WI38 (cell line): Measurements from ENCODE around the gene PPP2R3B.

Experiments used
- H3K4me3 ChIP-seq: 2 replicates; pipeline ENCODE4 v1.5.1; 2011; ENCODE audit warnings: low read depth, mild to moderate bottlenecking, control low read depth, low read length
- CTCF ChIP-seq: IDR thresholded peaks from 2 replicates; pipeline ENCODE4 v1.5.1; 2012; ENCODE audit warnings: low read depth, mild to moderate bottlenecking, control low read depth, low read length

PPP2R3B gene

DNA sequence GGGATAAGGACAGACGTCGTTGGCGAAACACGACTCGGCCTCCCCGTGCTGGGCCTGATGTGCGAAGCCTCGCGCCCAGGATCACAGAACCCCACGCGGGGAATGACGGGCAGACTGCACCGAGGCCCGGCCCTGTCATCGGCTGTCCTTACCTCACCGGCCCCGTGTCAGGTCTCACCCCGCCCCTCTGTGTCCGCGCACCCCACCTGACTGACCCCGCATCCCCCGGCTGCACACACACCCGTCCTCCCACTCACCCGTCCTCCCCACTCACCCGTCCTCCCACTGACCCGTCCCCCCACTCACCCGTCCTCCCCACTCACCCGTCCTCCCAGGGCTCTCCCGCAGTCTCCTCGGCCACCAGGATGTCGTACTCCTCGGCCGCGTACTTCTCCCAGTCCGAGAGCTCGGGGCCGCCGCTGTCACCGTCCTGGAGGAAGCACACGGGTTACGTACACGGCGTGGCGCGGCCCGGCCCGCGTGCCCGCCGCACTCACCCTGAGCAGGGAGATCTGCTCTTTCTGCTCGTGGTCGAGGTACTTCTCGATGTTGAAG, 48.3 kb downstream of the PPP2R3B start:
- H3K4me3 ChIP-seq = no peak overlapping the region
- TF ChIP-seq CTCF = no peak

GRCh38 chrX:337331-337831, 49.3 kb downstream of the PPP2R3B start:
- H3K4me3 ChIP-seq = no peak overlapping the region
- TF ChIP-seq CTCF = no peak

- H3K4me3 ChIP-seq = no peak overlapping the region
- no peak for TF ChIP-seq CTCF
Observed at GRCh38 chrX:336227-336626, 50.5 kb downstream of the PPP2R3B start.

GRCh38 chrX:335758-336155, 51.0 kb downstream of the PPP2R3B start:
- no peak overlapping the region for H3K4me3 ChIP-seq
- no peak for TF ChIP-seq CTCF

DNA sequence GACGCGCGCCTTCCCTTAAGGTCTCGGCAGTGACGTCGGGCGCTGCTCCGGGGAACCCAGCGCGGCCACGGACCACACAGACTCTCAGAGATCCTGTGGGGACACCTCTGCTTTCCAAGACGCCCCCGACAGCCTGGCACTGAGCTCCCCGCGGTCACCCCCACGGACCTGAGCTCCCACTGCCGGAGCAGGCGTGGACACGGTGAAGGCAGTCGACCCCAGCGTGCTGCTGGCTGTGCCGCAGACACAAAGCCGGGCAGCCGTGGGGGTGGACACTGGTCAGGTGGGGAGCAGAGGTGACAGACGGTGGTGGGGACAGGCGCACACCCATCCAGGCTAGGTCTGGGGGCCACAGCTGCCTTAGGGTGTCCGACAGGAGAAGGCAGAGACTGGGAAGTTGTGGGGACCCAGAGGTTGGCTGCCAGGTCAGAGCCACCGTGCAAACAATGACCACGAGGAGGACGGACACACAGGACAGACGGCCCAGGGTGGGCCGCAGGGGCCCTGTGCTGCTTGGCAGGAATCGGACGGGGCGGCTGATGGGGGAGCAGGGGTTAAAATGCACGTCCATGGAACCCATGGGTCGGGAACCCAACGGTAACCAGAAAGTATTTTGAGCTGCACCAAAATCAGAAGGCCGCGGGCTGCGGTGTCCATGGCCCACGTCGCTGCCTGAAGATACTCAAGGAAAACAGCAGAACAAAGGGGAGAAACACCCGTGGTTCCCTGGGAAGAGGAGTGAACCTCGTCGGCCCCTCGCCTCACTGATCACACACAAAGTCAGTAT, 51.5 kb downstream of the PPP2R3B start:
- no peak overlapping the region for H3K4me3 ChIP-seq
- no peak for TF ChIP-seq CTCF

DNA sequence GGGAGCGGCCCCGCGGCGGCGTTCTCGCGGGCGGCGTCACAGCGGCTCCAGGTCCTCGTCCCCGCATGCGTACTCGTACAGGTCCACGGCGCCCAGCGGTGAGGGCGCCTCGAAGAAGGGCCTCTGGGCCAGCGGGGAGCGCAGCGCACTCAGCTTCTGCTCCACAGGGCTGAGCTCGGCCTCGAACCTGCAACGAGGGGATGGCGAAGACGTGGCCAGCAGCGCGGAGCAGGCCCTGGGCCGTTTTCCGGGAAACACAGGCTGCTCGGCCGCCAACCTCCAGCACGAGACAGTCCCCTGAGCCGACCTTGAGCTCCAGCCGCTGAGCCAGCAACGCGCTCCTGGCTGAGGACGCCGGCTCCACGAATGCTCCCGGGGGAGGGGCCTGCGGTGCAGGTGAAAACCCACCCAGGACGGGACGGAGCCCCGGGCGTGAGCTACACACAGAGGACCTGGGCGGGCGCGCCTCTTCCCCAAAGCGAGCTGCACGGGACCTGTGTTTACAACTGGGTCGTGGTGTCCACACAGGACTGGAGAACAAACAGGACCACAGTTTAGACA, 52.3 kb downstream of the PPP2R3B start:
- no peak for TF ChIP-seq CTCF
- no peak overlapping the region for H3K4me3 ChIP-seq
